Upper lobe of left lung (tissue), 6 donors: ENCODE results near the gene OR5A1. TPM values are rescaled to one million over a fixed set of nuclear protein-coding genes. Genes with fewer than 3 reads are reported as not detected.

Experiments used
- ATAC-seq, 2 donors: fragments of 200-7000 bp; cut with Tn5 transposase; one replicate each; pipeline ENCODE4 v1.9.1; 2022; ENCODE audit warnings: mild to moderate bottlenecking in 2 of 2, moderate library complexity in 2 of 2; ENCODE audit not compliant: low FRiP score in 2 of 2
- DNase-seq, 2 donors: peaks; one replicate each; pipeline ENCODE4 v3.0.0-alpha.2; 2019 to 2020
- H3K27ac ChIP-seq, 4 donors: fragments of 200-600 bp; sonication (generic); one replicate each; pipeline ENCODE4 v1.5.1; 2016 to 2019
- H3K27me3 ChIP-seq, 4 donors: fragments of 200-600 bp; sonication (generic); one replicate each; pipeline ENCODE4 v1.5.1; 2017 to 2019
- H3K36me3 ChIP-seq, 4 donors: fragments of 200-600 bp; sonication (generic); one replicate each; pipeline ENCODE4 v1.5.1; 2016 to 2019
- H3K4me1 ChIP-seq, 4 donors: fragments of 200-600 bp; sonication (generic); one replicate each; pipeline ENCODE4 v1.5.1; 2018 to 2019
- H3K4me3 ChIP-seq, 4 donors: fragments of 200-600 bp; sonication (generic); one replicate each; pipeline ENCODE4 v1.5.1; 2017 to 2019; ENCODE audit warnings: mild to moderate bottlenecking in 2 of 4, moderate library complexity in 1 of 4
- H3K9me3 ChIP-seq, 4 donors: fragments of 200-600 bp; sonication (generic); one replicate each; pipeline ENCODE4 v1.5.1; 2018 to 2019
- CTCF ChIP-seq, 6 experiments: fragments of 450-650 bp in 4 of 6; fragments of 200-600 bp in 2 of 6; sonication (generic) in 2 of 6; IDR thresholded peaks; one replicate each; pipeline ENCODE4 v1.5.1; 2016 to 2019; ENCODE audit warnings: antibody characterized with exemption in 6 of 6
- EP300 ChIP-seq, 4 donors: sonication (generic); formaldehyde crosslinking; IDR thresholded peaks; one replicate each; pipeline ENCODE4 v1.5.1; 2017; ENCODE audit warnings: antibody characterized with exemption in 4 of 4, control low read depth in 2 of 4
- POLR2A ChIP-seq, 4 donors: fragments of 450-650 bp; IDR thresholded peaks; one replicate each; pipeline ENCODE4 v1.5.1; 2016 to 2017; ENCODE audit warnings: antibody characterized with exemption in 4 of 4, mild to moderate bottlenecking in 2 of 4
- POLR2AphosphoS5 ChIP-seq, 2 donors: sonication (generic); formaldehyde crosslinking; IDR thresholded peaks; one replicate each; pipeline ENCODE4 v1.5.1; 2017; ENCODE audit warnings: antibody characterized with exemption in 2 of 2
- WGBS, 2 donors: methylation state at CpG; one replicate each; pipeline ENCODE4 v1.1.5; 2017 to 2018; 5-methylcytosine and 5-hydroxymethylcytosine counted together
- total RNA-seq, 6 donors: library from RNA; depleted of rRNA in 4 of 6; stranded (reverse); fragments of >200 nt in 4 of 6; gene quantifications; one replicate each; pipeline versions ENCODE4 v1.1.0 to v1.2.1, GENCODE V29; 2016 to 2021
- donor health status: DM: no; HTN: no; CAD: no; lungs with moderate emphysema.
- donor health status: DM: no; HTN: yes; CAD: no; lungs with severe emphysema.

The OR5A1 gene
- not detected for total RNA-seq

- H3K4me3 ChIP-seq, result no peak within 1 kb of the TSS
These were observed at the start of gene OR5A1 for GRCh38 chr11:59436169-59436568. OR5A1 (plus strand) TSS chr11:59436469; CDS start chr11:59443169, 6,700 bp downstream.

DNA sequence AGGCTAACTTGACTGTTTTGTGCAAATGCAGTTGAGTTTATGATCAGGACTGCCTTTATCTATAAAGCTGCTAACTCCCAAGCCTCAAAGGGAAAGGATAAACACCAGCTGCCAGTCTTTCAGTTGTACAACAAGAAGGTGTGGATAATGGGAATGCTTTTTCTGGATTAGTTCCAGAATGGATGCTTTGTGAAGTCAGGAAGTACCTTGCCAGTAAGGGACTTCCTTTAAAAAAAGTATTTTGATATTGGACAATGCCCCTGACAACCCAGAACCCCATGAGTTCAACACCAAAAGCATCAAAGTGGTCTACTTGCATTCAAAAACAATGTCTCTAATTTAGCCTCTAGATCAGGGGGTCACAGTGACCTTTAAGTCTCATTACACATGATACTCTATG, 42.1 kb upstream of the OR5A1 start:
- Histone ChIP-seq H3K4me3 (no peak overlapping the region), H3K27me3 (no peaks in the 10 kb centered on the region), H3K36me3 (no peaks in the 10 kb centered on the region), H3K9me3 (no peaks in the 10 kb centered on the region), H3K27ac (no peak overlapping the region), H3K4me1 (no peaks in the 10 kb centered on the region)
- ATAC-seq (no peak), DNase-seq (no peak)
- no peak for TF ChIP-seq CTCF (IDR thresholded peaks at IDR 0.05)
- no peak for TF ChIP-seq POLR2A (IDR thresholded peaks at IDR 0.05)
- TF ChIP-seq EP300 (IDR thresholded peaks at IDR 0.05), result no peak
- TF ChIP-seq POLR2AphosphoS5 (IDR thresholded peaks at IDR 0.05), result no peak

More at GRCh38 chr11:59436169-59436568, at the start of gene OR5A1:
- TF ChIP-seq EP300 (IDR thresholded peaks at IDR 0.05), result no peak
- TF ChIP-seq POLR2A (IDR thresholded peaks at IDR 0.05), result no peak
- TF ChIP-seq POLR2AphosphoS5 (IDR thresholded peaks at IDR 0.05), result no peak
- TF ChIP-seq CTCF (IDR thresholded peaks at IDR 0.05), result no peak
- no peaks in the 10 kb centered on the region for H3K27me3 ChIP-seq
- ATAC-seq (no peak), DNase-seq (no peak)
- no peaks in the 10 kb centered on the region for H3K9me3 ChIP-seq
- 80 to 83% methylated on average over 3 of the region's 3 CpGs for WGBS, 2 donors
- no peaks in the 10 kb centered on the region for H3K4me1 ChIP-seq
- no peaks in the 10 kb centered on the region for H3K36me3 ChIP-seq
- no peak within 1 kb of the TSS for H3K27ac ChIP-seq

GRCh38 chr11:59400461-59401261, 35.6 kb upstream of the OR5A1 start:
- Histone ChIP-seq H3K36me3 (no peaks in the 10 kb centered on the region), H3K4me3 (no peak overlapping the region), H3K9me3 (peaks cover 0 to 9% (median 0%) of the 10 kb centered on the region in 4 donors), H3K4me1 (no peaks in the 10 kb centered on the region), H3K27ac (no peak overlapping the region), H3K27me3 (no peaks in the 10 kb centered on the region)
- ATAC-seq (no peak), DNase-seq (no peak)
- 70 to 74% methylated on average over 3 of the region's 3 CpGs for WGBS, 2 donors
- TF ChIP-seq POLR2AphosphoS5 (IDR thresholded peaks at IDR 0.05) (no peak), CTCF (IDR thresholded peaks at IDR 0.05) (no peak), EP300 (IDR thresholded peaks at IDR 0.05) (no peak), POLR2A (IDR thresholded peaks at IDR 0.05) (no peak)

- Histone ChIP-seq H3K9me3 (peaks cover 0 to 9% (median 0%) of the 10 kb centered on the region in 4 donors), H3K4me1 (no peaks in the 10 kb centered on the region), H3K36me3 (no peaks in the 10 kb centered on the region), H3K4me3 (no peak overlapping the region), H3K27ac (no peak overlapping the region), H3K27me3 (no peaks in the 10 kb centered on the region)
- ATAC-seq (no peak), DNase-seq (no peak)
- TF ChIP-seq POLR2A (IDR thresholded peaks at IDR 0.05), result no peak
- TF ChIP-seq EP300 (IDR thresholded peaks at IDR 0.05), result no peak
- TF ChIP-seq CTCF (IDR thresholded peaks at IDR 0.05), result no peak
- TF ChIP-seq POLR2AphosphoS5 (IDR thresholded peaks at IDR 0.05), result no peak
- 49 to 59% methylated on average over 2 of the region's 2 CpGs for WGBS, 2 donors
These were observed 35.1 kb upstream of the OR5A1 start for GRCh38 chr11:59401262-59401552.

DNA sequence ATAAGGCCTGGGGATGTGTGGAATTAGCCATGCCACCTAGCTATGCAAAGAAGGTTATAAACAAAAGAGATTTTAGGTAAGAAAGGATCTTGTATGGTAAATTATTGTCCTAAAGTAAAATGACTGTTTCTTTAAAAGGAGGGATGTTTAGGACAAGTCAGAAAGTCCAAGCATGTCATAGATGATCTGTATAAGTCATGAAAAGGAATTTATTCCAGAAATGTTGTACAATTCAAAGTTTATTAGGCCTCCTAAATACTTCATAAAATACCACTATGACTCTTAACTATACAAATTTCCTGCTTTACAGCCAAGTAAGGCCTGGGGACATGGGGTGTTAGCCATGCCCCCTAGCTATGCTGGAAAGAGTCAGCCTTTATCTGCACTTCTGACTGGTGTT, 32.7 kb upstream of the OR5A1 start:
- H3K36me3 ChIP-seq, result no peaks in the 10 kb centered on the region
- DNase-seq (no peak), ATAC-seq (no peak)
- H3K27ac ChIP-seq, result no peak overlapping the region
- no peaks in the 10 kb centered on the region for H3K27me3 ChIP-seq
- H3K9me3 ChIP-seq, result peaks cover 0 to 9% (median 0%) of the 10 kb centered on the region in 4 donors
- H3K4me1 ChIP-seq, result no peaks in the 10 kb centered on the region
- H3K4me3 ChIP-seq, result no peak overlapping the region
- TF ChIP-seq EP300 (IDR thresholded peaks at IDR 0.05), result no peak
